ENCODE measurements around the gene HPS4. TPM values are rescaled to one million over a fixed set of nuclear protein-coding genes. Genes with fewer than 3 reads are reported as not detected.

Gene HPS4
- polyA plus RNA-seq, 1 of the 3 experiments (the other 2 are of a cell fraction), result 22.5 TPM

GRCh38 chr22:26428515-26429457, 54.8 kb downstream of the HPS4 start, which contains the start of gene ASPHD2:
Gene ASPHD2 (plus strand): TSS chr22:26429260. CDS start chr22:26433616, 4,356 bp downstream.
- peak within 1 kb of the TSS; percentile 73 for H3K9ac ChIP-seq
- ChIA-PET POLR2A (no interaction called here), CTCF (interaction anchor here (1.0 kb wide), 5 partner anchors 9 to 654 kb away, joined by 3 to 4 read pairs (median 3); no protein-coding TSS in a partner anchor)
- H3K9me3 ChIP-seq, result no peaks in the 10 kb centered on the region
- H3K4me2 ChIP-seq, result peak within 1 kb of the TSS; percentile 96
- peak within 1 kb of the TSS; percentile 100 for H2AFZ ChIP-seq (ENCODE audit: low read depth)
- H3K36me3 ChIP-seq (replicated peaks in 1 of 2; ENCODE audit: control insufficient read depth in 1 of 2, insufficient read depth in 2 of 2, low read length in 1 of 2), result peaks cover 0 to 3% of the 10 kb centered on the region in 2 experiments
- H4K20me1 ChIP-seq (ENCODE audit: insufficient read depth), result no peaks in the 10 kb centered on the region
- peaks cover 0 to 13% of the 10 kb centered on the region in 2 experiments; a peak in 1 of 4 replicates for H3K4me1 ChIP-seq (ENCODE audit: control insufficient read depth in 1 of 2, insufficient read depth in 2 of 2, low read depth in 1 of 2, low read length in 1 of 2)
- DNase-seq, result peak; percentile 96
- peak within 1 kb of the TSS; percentile 58 to 77 for H3K27ac ChIP-seq (ENCODE audit: low read depth in 2 of 2, low read length in 1 of 2)
- WGBS (ENCODE audit: low lambda C conversion rate), result 7% methylated on average over 37 of the region's 96 CpGs
- TF ChIP-seq GABPA (IDR thresholded peaks at IDR 0.05; ENCODE audit: low read depth) (peak; percentile 27; the same call in 1 of the 2 replicates), NRF1 (IDR thresholded peaks at IDR 0.05; ENCODE audit: low read depth, low read length) (peak; percentile 34; the same call in 1 of the 2 replicates), POLR2AphosphoS5 (IDR thresholded peaks at IDR 0.05; ENCODE audit: low read depth, low read length) (peak; percentile 29; the same call in 1 of the 2 replicates), USF2 (IDR thresholded peaks at IDR 0.05; ENCODE audit: borderline replicate concordance, low read depth, low read length) (peak; percentile 35; the same call in 1 of the 2 replicates), TAF1 (IDR thresholded peaks at IDR 0.05; ENCODE audit: borderline replicate concordance, low read depth, low read length) (no peak), USF1 (IDR thresholded peaks at IDR 0.05; ENCODE audit: borderline replicate concordance, low read depth) (no peak)
- H3K9me2 ChIP-seq, result no peaks in the 10 kb centered on the region
- H3K4me3 ChIP-seq (ENCODE audit: low read depth in 2 of 2, low read length in 1 of 2), result peak within 1 kb of the TSS; percentile 60 to 87
- peaks cover 7% of the 10 kb centered on the region for H3F3A ChIP-seq (replicated peaks; ENCODE audit: insufficient read depth)
- no peaks in the 10 kb centered on the region; the same call in 1 of the 2 replicates for H3K27me3 ChIP-seq (ENCODE audit: insufficient read depth)
- no peaks in the 10 kb centered on the region for H3K79me2 ChIP-seq (ENCODE audit: insufficient read depth)

- Histone ChIP-seq H3K9me3 (no peaks in the 10 kb centered on the region), H3K4me2 (no peak overlapping the region), H3K4me3 (ENCODE audit: low read depth in 2 of 2, low read length in 1 of 2) (no peak overlapping the region), H4K20me1 (ENCODE audit: insufficient read depth) (no peaks in the 10 kb centered on the region), H2AFZ (ENCODE audit: low read depth) (no peak overlapping the region), H3K27ac (ENCODE audit: low read depth in 2 of 2, low read length in 1 of 2) (no peak overlapping the region), H3K27me3 (ENCODE audit: insufficient read depth) (no peaks in the 10 kb centered on the region; the same call in 1 of the 2 replicates), H3K9me2 (no peaks in the 10 kb centered on the region), H3F3A (replicated peaks; ENCODE audit: insufficient read depth) (peaks cover 7% of the 10 kb centered on the region), H3K9ac (no peak overlapping the region), H3K4me1 (ENCODE audit: control insufficient read depth in 1 of 2, insufficient read depth in 2 of 2, low read depth in 1 of 2, low read length in 1 of 2) (peaks cover 0 to 13% of the 10 kb centered on the region in 2 experiments; a peak in 1 of 4 replicates), H3K36me3 (replicated peaks in 1 of 2; ENCODE audit: control insufficient read depth in 1 of 2, insufficient read depth in 2 of 2, low read length in 1 of 2) (no peaks in the 10 kb centered on the region), H3K79me2 (ENCODE audit: insufficient read depth) (no peaks in the 10 kb centered on the region)
- ChIA-PET POLR2A (no interaction called here), CTCF (no interaction called here)
- TF ChIP-seq CTCF (IDR thresholded peaks at IDR 0.05) (no peak), TCF12 (IDR thresholded peaks at IDR 0.05) (no peak), MEF2A (IDR thresholded peaks at IDR 0.05; ENCODE audit: borderline replicate concordance, low read depth) (no peak), TEAD4 (IDR thresholded peaks at IDR 0.05; ENCODE audit: borderline replicate concordance, insufficient read depth) (no peak), JUND (IDR thresholded peaks at IDR 0.05) (no peak), SIN3A (IDR thresholded peaks at IDR 0.05; ENCODE audit: borderline replicate concordance, low read depth, low read length) (no peak), USF1 (IDR thresholded peaks at IDR 0.05; ENCODE audit: borderline replicate concordance, low read depth) (no peak), EZH2phosphoT487 (IDR thresholded peaks at IDR 0.05; ENCODE audit: borderline replicate concordance, low read depth) (no peak), RCOR1 (IDR thresholded peaks at IDR 0.05; ENCODE audit: low read length) (no peak), MAX (IDR thresholded peaks at IDR 0.05; ENCODE audit: low read depth) (no peak), YY1 (IDR thresholded peaks at IDR 0.05; ENCODE audit: low read depth) (no peak), POLR2AphosphoS5 (IDR thresholded peaks at IDR 0.05; ENCODE audit: low read depth, low read length) (no peak), ELF1 (IDR thresholded peaks at IDR 0.05) (no peak), CHD2 (IDR thresholded peaks at IDR 0.05; ENCODE audit: low read length, partially characterized antibody) (no peak), FOXM1 (IDR thresholded peaks at IDR 0.05; ENCODE audit: low read depth) (no peak), FOXJ3 (CRISPR knock-in tag; IDR thresholded peaks at IDR 0.05) (no peak), MXI1 (IDR thresholded peaks at IDR 0.05; ENCODE audit: low read depth, low read length) (no peak)
- no peak for DNase-seq
Measured at GRCh38 chr22:26426924-26427323, 56.7 kb downstream of the HPS4 start.

Measured in SK-N-SH (cell line).